AG04449 (cell line): ENCODE data around the gene FPGS.

Source experiments
- CTCF ChIA-PET: fragments of 350-600 bp; formaldehyde crosslinking; extraction: SDS; loops from one replicate; lab custom pipeline; 2021; ENCODE audit warnings: antibody characterized with exemption; lab: Yijun Ruan, JAX
- POLR2A ChIA-PET: fragments of 400-600, 350-600 bp; formaldehyde crosslinking; extraction: SDS; loops from one replicate; lab custom pipeline; 2020; ENCODE audit warnings: antibody characterized with exemption, inconsistent platforms; lab: Yijun Ruan, JAX
- DNase-seq: peaks from one replicate; pipeline ENCODE4 v3.0.0-alpha.2; 2010; ENCODE audit warnings: low read depth, low spot score
- H3K4me3 ChIP-seq: 2 replicates; pipeline ENCODE4 v1.5.1; 2011; ENCODE audit warnings: low read depth, mild to moderate bottlenecking, control low read depth, low read length
- TF ChIP-seq, protein P1 (sequence below): IDR thresholded peaks from one replicate; pipeline ENCODE4 v1.5.1; 2011; ENCODE audit warnings: mild to moderate bottlenecking, moderate library complexity, low read length, control low read depth, inconsistent platforms; ENCODE audit not compliant: insufficient read depth; ENCODE audit errors: missing control alignments

The FPGS gene

GRCh38 chr9:127810378-127811187, 7.9 kb downstream of the FPGS start:
- no peak overlapping the region for H3K4me3 ChIP-seq
- no peak for DNase-seq
- ChIA-PET CTCF (no interaction called here), POLR2A (no interaction called here)
- TF ChIP-seq, protein P1, sequence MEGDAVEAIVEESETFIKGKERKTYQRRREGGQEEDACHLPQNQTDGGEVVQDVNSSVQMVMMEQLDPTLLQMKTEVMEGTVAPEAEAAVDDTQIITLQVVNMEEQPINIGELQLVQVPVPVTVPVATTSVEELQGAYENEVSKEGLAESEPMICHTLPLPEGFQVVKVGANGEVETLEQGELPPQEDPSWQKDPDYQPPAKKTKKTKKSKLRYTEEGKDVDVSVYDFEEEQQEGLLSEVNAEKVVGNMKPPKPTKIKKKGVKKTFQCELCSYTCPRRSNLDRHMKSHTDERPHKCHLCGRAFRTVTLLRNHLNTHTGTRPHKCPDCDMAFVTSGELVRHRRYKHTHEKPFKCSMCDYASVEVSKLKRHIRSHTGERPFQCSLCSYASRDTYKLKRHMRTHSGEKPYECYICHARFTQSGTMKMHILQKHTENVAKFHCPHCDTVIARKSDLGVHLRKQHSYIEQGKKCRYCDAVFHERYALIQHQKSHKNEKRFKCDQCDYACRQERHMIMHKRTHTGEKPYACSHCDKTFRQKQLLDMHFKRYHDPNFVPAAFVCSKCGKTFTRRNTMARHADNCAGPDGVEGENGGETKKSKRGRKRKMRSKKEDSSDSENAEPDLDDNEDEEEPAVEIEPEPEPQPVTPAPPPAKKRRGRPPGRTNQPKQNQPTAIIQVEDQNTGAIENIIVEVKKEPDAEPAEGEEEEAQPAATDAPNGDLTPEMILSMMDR = no peak

GRCh38 chr9:127812011-127812410, 9.3 kb downstream of the FPGS start:
- CTCF ChIA-PET = interaction anchor here (0.8 kb wide), 1 partner anchor 58 kb away, joined by 4 read pairs; no protein-coding TSS in a partner anchor
- no peak overlapping the region for H3K4me3 ChIP-seq
- no peak for DNase-seq
- POLR2A ChIA-PET = interaction anchor here (1.9 kb wide), 1 partner anchor 9 kb away, joined by 11 read pairs; the partner anchor contains the start of gene FPGS
- TF ChIP-seq, protein P1 = no peak

DNA sequence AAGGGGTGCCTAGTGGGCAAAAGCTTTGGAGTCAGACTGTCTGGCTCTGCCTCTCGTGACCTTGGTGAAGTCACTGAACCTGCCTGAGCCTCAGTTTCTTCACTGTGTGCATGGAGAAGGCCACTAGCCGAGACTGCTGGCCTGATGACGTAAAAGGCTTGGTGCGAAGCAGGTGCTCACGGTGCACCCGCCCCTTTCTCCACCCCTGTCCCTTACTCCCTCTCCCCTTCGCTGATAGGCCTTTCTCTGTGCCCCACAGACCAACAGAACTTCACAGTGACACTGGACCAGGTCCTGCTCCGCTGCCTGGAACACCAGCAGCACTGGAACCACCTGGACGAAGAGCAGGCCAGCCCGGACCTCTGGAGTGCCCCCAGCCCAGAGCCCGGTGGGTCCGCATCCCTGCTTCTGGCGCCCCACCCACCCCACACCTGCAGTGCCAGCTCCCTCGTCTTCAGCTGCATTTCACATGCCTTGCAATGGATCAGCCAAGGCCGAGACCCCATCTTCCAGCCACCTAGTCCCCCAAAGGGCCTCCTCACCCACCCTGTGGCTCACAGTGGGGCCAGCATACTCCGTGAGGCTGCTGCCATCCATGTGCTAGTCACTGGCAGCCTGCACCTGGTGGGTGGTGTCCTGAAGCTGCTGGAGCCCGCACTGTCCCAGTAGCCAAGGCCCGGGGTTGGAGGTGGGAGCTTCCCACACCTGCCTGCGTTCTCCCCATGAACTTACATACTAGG, 10.4 kb downstream of the FPGS start:
- TF ChIP-seq, protein P1 = no peak
- no peak for DNase-seq
- POLR2A ChIA-PET = interaction anchor here (1.9 kb wide), 1 partner anchor 10 kb away, joined by 11 read pairs; the partner anchor contains the start of gene FPGS
- CTCF ChIA-PET = no interaction called here
- no peak overlapping the region for H3K4me3 ChIP-seq

DNA sequence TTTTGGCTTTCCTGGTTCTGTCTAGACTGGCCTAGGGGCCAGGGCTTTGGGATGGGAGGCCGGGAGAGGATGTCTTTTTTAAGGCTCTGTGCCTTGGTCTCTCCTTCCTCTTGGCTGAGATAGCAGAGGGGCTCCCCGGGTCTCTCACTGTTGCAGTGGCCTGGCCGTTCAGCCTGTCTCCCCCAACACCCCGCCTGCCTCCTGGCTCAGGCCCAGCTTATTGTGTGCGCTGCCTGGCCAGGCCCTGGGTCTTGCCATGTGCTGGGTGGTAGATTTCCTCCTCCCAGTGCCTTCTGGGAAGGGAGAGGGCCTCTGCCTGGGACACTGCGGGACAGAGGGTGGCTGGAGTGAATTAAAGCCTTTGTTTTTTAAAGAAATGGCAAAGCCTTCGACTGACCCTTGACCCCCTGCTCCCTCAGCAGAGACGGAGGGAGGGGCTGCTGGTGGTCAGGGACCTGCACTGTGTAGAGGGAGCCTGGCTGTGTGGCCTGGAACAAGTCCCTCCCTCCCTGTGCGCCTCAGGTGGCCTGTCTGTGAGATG, 11.1 kb downstream of the FPGS start:
- TF ChIP-seq, protein P1 = no peak
- CTCF ChIA-PET = interaction anchor here (0.6 kb wide), 1 partner anchor 58 kb away, joined by 3 read pairs; no protein-coding TSS in a partner anchor
- no peak for DNase-seq
- POLR2A ChIA-PET = interaction anchor here (0.7 to 1.9 kb wide), 2 partner anchors 11 to 15 kb away, joined by 3 to 11 read pairs; partner anchors contain the start of gene FPGS
- no peak overlapping the region for H3K4me3 ChIP-seq

DNA sequence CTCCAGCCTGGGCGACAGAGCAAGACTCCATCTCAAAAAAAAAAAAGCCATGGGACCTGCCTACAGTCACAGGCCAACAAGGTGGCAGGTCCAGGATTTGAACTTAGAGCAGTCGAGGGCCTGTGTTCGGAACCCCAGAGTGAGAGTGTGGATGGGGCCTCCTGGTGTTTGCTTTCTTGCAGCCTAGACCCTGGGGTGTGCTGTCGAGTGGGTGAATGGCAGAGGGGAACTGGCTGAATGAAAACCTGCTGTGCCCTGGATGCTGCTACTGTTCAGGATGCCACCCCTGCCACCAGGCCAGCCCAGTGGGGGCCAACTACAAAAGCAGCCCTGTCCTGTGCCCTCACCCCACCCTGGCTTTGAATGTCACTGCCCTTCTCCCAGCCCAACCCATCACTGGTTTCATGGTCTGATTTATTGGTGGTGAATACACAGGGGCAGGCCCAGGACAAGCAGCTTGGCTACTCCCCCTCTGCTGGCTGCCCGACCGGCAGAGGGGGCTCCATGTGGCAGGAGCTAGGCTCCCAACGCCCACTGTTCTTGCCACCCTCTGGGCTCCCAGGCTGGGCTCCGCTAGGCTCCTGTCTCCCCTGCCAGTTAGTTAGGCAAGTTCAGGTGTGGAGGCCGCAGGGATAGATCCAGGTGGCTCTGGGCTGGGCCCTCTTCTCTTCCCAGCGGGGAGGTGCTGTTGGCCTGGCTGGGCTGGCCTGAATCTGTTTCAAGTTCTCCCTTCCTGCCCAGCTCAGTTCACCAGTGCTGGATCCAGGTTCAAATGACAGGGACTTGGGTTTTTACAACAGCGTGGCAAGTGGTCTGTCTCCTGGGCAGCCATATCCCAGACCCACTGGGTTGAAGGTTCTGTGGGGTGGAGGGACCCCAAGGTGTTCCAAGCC, 12.2 kb downstream of the FPGS start:
- ChIA-PET POLR2A (interaction anchor here (0.7 to 1.8 kb wide), 3 partner anchors 11 to 55 kb away, joined by 3 to 5 read pairs (median 3); no protein-coding TSS in a partner anchor), CTCF (interaction anchor here (0.6 to 1.4 kb wide), 2 partner anchors 10 to 57 kb away, joined by 3 to 5 read pairs; no protein-coding TSS in a partner anchor)
- TF ChIP-seq, protein P1 = no peak
- no peak overlapping the region for H3K4me3 ChIP-seq
- no peak for DNase-seq
